ENCODE results near the gene DIMT1. TPM values are rescaled to one million over a fixed set of nuclear protein-coding genes. Genes with fewer than 3 reads are reported as not detected.

Gene DIMT1
- total and polyA plus RNA-seq, 4 donors = 7.9 to 12.6 (median 9.8) TPM

- DNase-seq (ENCODE audit: low spot score) = no peak
- TF ChIP-seq GABPA (IDR thresholded peaks at IDR 0.05 in 1 of 2, conservative IDR thresholded peaks at IDR 0.05 in 1 of 2) (no peak), FOXA2 (IDR thresholded peaks at IDR 0.05) (peak; percentile 20), FOXA1 (IDR thresholded peaks at IDR 0.05) (no peak), RXRA (IDR thresholded peaks at IDR 0.05) (peak; percentile 39 to 47), HNF4A (conservative IDR thresholded peaks at IDR 0.05) (peak; percentile 50 to 59), NR2F2 (IDR thresholded peaks at IDR 0.05) (no peak), TAF1 (conservative IDR thresholded peaks at IDR 0.05) (no peak), CTCF (IDR thresholded peaks at IDR 0.05; ENCODE audit: low read depth, low read length, missing input control) (no peak), MAX (IDR thresholded peaks at IDR 0.05) (no peak)
- no peaks in the 10 kb centered on the region for H3K9me3 ChIP-seq (ENCODE audit: control insufficient read depth in 4 of 4, low read length in 3 of 4)
- H3K27ac ChIP-seq (ENCODE audit: low read depth in 1 of 2, low read length in 2 of 2) = no peak overlapping the region
- peaks cover 0 to 5% (median 2%) of the 10 kb centered on the region in 4 donors for H3K36me3 ChIP-seq (ENCODE audit: control insufficient read depth in 4 of 4, insufficient read depth in 3 of 4, low read depth in 1 of 4, low read length in 3 of 4)
- WGBS = 55% methylated on average over 1 of the region's 1 CpG
- no peaks in the 10 kb centered on the region for H3K27me3 ChIP-seq (ENCODE audit: control insufficient read depth in 4 of 4, insufficient read depth in 4 of 4, low read length in 3 of 4)
- no peaks in the 10 kb centered on the region for H3K4me1 ChIP-seq (ENCODE audit: control insufficient read depth in 4 of 4, insufficient read depth in 4 of 4, low read length in 3 of 4)
- no peak overlapping the region for H3K9ac ChIP-seq (ENCODE audit: low read depth in 1 of 2, low read length in 2 of 2)
- H3K4me3 ChIP-seq (ENCODE audit: low read depth in 1 of 3, low read length in 3 of 3) = no peak overlapping the region
These were observed 55.8 kb downstream of the DIMT1 start for GRCh38 chr5:62347928-62348327.

GRCh38 chr5:62346748-62347147 lies 57.0 kb downstream of the DIMT1 start:
- Histone ChIP-seq H3K9me3 (ENCODE audit: control insufficient read depth in 4 of 4, low read length in 3 of 4) (no peaks in the 10 kb centered on the region), H3K27ac (ENCODE audit: low read depth in 1 of 2, low read length in 2 of 2) (no peak overlapping the region), H3K36me3 (ENCODE audit: control insufficient read depth in 4 of 4, insufficient read depth in 3 of 4, low read depth in 1 of 4, low read length in 3 of 4) (peaks cover 0 to 2% (median 0%) of the 10 kb centered on the region in 4 donors), H3K4me3 (ENCODE audit: low read depth in 1 of 3, low read length in 3 of 3) (no peak overlapping the region), H3K27me3 (ENCODE audit: control insufficient read depth in 4 of 4, insufficient read depth in 4 of 4, low read length in 3 of 4) (no peaks in the 10 kb centered on the region), H3K4me1 (ENCODE audit: control insufficient read depth in 4 of 4, insufficient read depth in 4 of 4, low read length in 3 of 4) (no peaks in the 10 kb centered on the region), H3K9ac (ENCODE audit: low read depth in 1 of 2, low read length in 2 of 2) (no peak overlapping the region)
- DNase-seq (ENCODE audit: low spot score) = no peak
- no peak for TF ChIP-seq ZBTB33 (IDR thresholded peaks at IDR 0.05)
- no peak for TF ChIP-seq ATF3 (IDR thresholded peaks at IDR 0.05)
- TF ChIP-seq RXRA (IDR thresholded peaks at IDR 0.05) = no peak
- TF ChIP-seq JUND (IDR thresholded peaks at IDR 0.05) = no peak
- no peak for TF ChIP-seq NR2F2 (IDR thresholded peaks at IDR 0.05)
- TF ChIP-seq REST (IDR thresholded peaks at IDR 0.05) = no peak
- no peak for TF ChIP-seq YY1 (IDR thresholded peaks at IDR 0.05)
- no peak for TF ChIP-seq TAF1 (conservative IDR thresholded peaks at IDR 0.05)
- no peak for TF ChIP-seq SP1 (IDR thresholded peaks at IDR 0.05)
- TF ChIP-seq RAD21 (IDR thresholded peaks at IDR 0.05) = no peak
- no peak for TF ChIP-seq HNF4A (conservative IDR thresholded peaks at IDR 0.05)
- no peak for TF ChIP-seq FOXA1 (IDR thresholded peaks at IDR 0.05)
- TF ChIP-seq MAX (IDR thresholded peaks at IDR 0.05) = no peak
- 88% methylated on average over 2 of the region's 2 CpGs for WGBS

Measured in liver (tissue), 9 donors.